ENCODE data around the gene ARHGAP19. TPM values are rescaled to one million over a fixed set of nuclear protein-coding genes. Genes with fewer than 3 reads are reported as not detected.

ARHGAP19 gene
- total and polyA plus RNA-seq, 9 of the 15 experiments (the other 6 are each of a cell fraction or from before 2014, with no cell fraction given) = 14.8 to 49.5 (median 26.8) TPM

- TF ChIP-seq, protein P1, sequence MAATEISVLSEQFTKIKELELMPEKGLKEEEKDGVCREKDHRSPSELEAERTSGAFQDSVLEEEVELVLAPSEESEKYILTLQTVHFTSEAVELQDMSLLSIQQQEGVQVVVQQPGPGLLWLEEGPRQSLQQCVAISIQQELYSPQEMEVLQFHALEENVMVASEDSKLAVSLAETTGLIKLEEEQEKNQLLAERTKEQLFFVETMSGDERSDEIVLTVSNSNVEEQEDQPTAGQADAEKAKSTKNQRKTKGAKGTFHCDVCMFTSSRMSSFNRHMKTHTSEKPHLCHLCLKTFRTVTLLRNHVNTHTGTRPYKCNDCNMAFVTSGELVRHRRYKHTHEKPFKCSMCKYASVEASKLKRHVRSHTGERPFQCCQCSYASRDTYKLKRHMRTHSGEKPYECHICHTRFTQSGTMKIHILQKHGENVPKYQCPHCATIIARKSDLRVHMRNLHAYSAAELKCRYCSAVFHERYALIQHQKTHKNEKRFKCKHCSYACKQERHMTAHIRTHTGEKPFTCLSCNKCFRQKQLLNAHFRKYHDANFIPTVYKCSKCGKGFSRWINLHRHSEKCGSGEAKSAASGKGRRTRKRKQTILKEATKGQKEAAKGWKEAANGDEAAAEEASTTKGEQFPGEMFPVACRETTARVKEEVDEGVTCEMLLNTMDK (IDR thresholded peaks at IDR 0.05; ENCODE audit: borderline replicate concordance, insufficient read depth, low read depth, low read length, poor library complexity, severe bottlenecking) = no peak
- TF ChIP-seq SFPQ (IDR thresholded peaks at IDR 0.05; ENCODE audit: low read depth, low read length) = no peak
- TF ChIP-seq POU5F1 (IDR thresholded peaks at IDR 0.05; ENCODE audit: borderline replicate concordance, low read depth, low read length, partially characterized antibody) = no peak
- no peak for TF ChIP-seq DACH1 (IDR thresholded peaks at IDR 0.05; ENCODE audit: partially characterized antibody)
- TF ChIP-seq CBX5 (IDR thresholded peaks at IDR 0.05; ENCODE audit: borderline replicate concordance, low read depth) = no peak
- no peak for TF ChIP-seq MED1 (CRISPR knock-in tag; IDR thresholded peaks at IDR 0.05; ENCODE audit: borderline replicate concordance)
- TF ChIP-seq NR2C2 (CRISPR knock-in tag; IDR thresholded peaks at IDR 0.05) = no peak
- TF ChIP-seq NR2C2 (tag; IDR thresholded peaks at IDR 0.05) = no peak
- no peak for TF ChIP-seq KAT2B (IDR thresholded peaks at IDR 0.05; ENCODE audit: low read depth, low read length)
- TF ChIP-seq GTF2E2 (tag; IDR thresholded peaks at IDR 0.05) = no peak
- TF ChIP-seq, protein P2, sequence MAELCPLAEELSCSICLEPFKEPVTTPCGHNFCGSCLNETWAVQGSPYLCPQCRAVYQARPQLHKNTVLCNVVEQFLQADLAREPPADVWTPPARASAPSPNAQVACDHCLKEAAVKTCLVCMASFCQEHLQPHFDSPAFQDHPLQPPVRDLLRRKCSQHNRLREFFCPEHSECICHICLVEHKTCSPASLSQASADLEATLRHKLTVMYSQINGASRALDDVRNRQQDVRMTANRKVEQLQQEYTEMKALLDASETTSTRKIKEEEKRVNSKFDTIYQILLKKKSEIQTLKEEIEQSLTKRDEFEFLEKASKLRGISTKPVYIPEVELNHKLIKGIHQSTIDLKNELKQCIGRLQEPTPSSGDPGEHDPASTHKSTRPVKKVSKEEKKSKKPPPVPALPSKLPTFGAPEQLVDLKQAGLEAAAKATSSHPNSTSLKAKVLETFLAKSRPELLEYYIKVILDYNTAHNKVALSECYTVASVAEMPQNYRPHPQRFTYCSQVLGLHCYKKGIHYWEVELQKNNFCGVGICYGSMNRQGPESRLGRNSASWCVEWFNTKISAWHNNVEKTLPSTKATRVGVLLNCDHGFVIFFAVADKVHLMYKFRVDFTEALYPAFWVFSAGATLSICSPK (IDR thresholded peaks at IDR 0.05; ENCODE audit: borderline replicate concordance) = no peak
Measured at GRCh38 chr10:97204826-97205679, 87.4 kb downstream of the ARHGAP19 start (continued).

Data from K562 (cell line).